K562 (cell line): ENCODE data around the gene CCDC88C. TPM values are rescaled to one million over a fixed set of nuclear protein-coding genes. Genes with fewer than 3 reads are reported as not detected.

Experiments
- ATAC-seq: fragments of 200-7000 bp; cut with Tn5 transposase; 3 replicates; pipeline ENCODE4 v1.9.1; 2020; ENCODE audit warnings: moderate library complexity
- BruUV-seq: library from RNA; stranded (reverse); fragments of 400-500 nt; replicated peaks from 2 replicates; lab custom pipeline; 2021; lab: Mats Ljungman, UMichigan
- CTCF ChIA-PET: fragments of 300-600 bp; formaldehyde crosslinking; extraction: SDS; loops from one replicate; lab custom pipeline; 2021; ENCODE audit warnings: low intra/inter-chr PET ratio; lab: Yijun Ruan, JAX
- POLR2A ChIA-PET: fragments of 300-600, 350-650 bp; sonication (Branson Sonifier 250); formaldehyde crosslinking; extraction: SDS; loops from one replicate; lab custom pipeline; 2021; ENCODE audit warnings: antibody characterized with exemption, inconsistent platforms; lab: Yijun Ruan, JAX
- DNase-seq, 4 experiments: peaks; one replicate each; pipeline versions ENCODE4 v3.0.0 to v3.0.0-alpha.2; 2011 to 2018; ENCODE audit warnings: low spot score in 3 of 4, mixed read lengths in 3 of 4; ENCODE audit errors: extremely low read depth in 1 of 4
- FAIRE-seq: peaks from 2 replicates; lab custom pipeline; 2011; peaks lifted over from hg19 to GRCh38; lab: Jason Lieb, UNC
- H2AFZ ChIP-seq: 2 replicates; pipeline ENCODE4 v1.6.0; 2011; ENCODE audit warnings: low read depth, low read length, control low read depth, inconsistent platforms
- H3K27ac ChIP-seq: fragments of 200-600 bp; 3 replicates; pipeline ENCODE4 v1.8.0; 2011; ENCODE audit warnings: low read depth, mild to moderate bottlenecking, control low read depth, inconsistent platforms, low read length, moderate library complexity, mixed read lengths; ENCODE audit errors: extremely low read depth
- H3K27me3 ChIP-seq, 2 experiments: fragments of 300-600 bp in 1 of 2; 2 replicates in 1 of 2; 3 replicates in 1 of 2; pipeline versions ENCODE4 v1.6.0 to v1.8.0; 2011; ENCODE audit warnings: inconsistent platforms in 2 of 2, low read length in 2 of 2, mild to moderate bottlenecking in 1 of 2, mixed read lengths in 1 of 2, moderate library complexity in 1 of 2; ENCODE audit not compliant: control insufficient read depth in 2 of 2, insufficient read depth in 2 of 2
- H3K36me3 ChIP-seq: fragments of 300-600 bp; 3 replicates; pipeline ENCODE4 v1.8.0; 2011; ENCODE audit warnings: mild to moderate bottlenecking, low read length, inconsistent platforms; ENCODE audit not compliant: control insufficient read depth, insufficient read depth
- H3K4me1 ChIP-seq, 2 experiments: fragments of 200-600 bp in 1 of 2; replicated peaks in 1 of 2; 2 replicates in 1 of 2; 3 replicates in 1 of 2; pipeline versions ENCODE4 v1.5.1 to v1.8.0; 2011; ENCODE audit warnings: inconsistent platforms in 2 of 2, low read length in 2 of 2, mild to moderate bottlenecking in 1 of 2, mixed read lengths in 1 of 2, moderate library complexity in 1 of 2; ENCODE audit not compliant: control insufficient read depth in 2 of 2, insufficient read depth in 2 of 2
- H3K4me2 ChIP-seq: 2 replicates; pipeline ENCODE4 v1.6.1; 2011; ENCODE audit warnings: low read length, control low read depth, inconsistent platforms, mixed read lengths; ENCODE audit not compliant: insufficient read depth
- H3K4me3 ChIP-seq: fragments of 200-600 bp; sonication (generic), shearing (Covaris generic); 2 replicates; pipeline ENCODE4 v1.5.1; 2016; ENCODE audit warnings: control low read depth, inconsistent platforms
- H3K79me2 ChIP-seq: fragments of 200-600 bp; 3 replicates; pipeline ENCODE4 v1.8.0; 2011; ENCODE audit warnings: low read length, inconsistent platforms; ENCODE audit not compliant: control insufficient read depth, insufficient read depth
- H3K9ac ChIP-seq, 2 experiments: 2 replicates each; pipeline versions ENCODE4 v1.6.0 to v1.6.1; 2011; ENCODE audit warnings: low read depth in 2 of 2, low read length in 2 of 2, control low read depth in 1 of 2, inconsistent platforms in 1 of 2, mild to moderate bottlenecking in 1 of 2, mixed read lengths in 1 of 2; ENCODE audit not compliant: insufficient read depth in 1 of 2
- H3K9me1 ChIP-seq: one replicate; pipeline ENCODE4 v1.6.0; 2011; ENCODE audit warnings: inconsistent platforms, mild to moderate bottlenecking, low read length, moderate library complexity; ENCODE audit not compliant: control insufficient read depth, insufficient read depth
- H3K9me3 ChIP-seq: replicated peaks from 2 replicates; pipeline ENCODE4 v1.5.1; 2011; ENCODE audit warnings: low read depth, low read length, inconsistent platforms; ENCODE audit not compliant: control insufficient read depth, insufficient read depth
- H4K20me1 ChIP-seq: replicated peaks from 2 replicates; pipeline ENCODE4 v1.6.1; 2011; ENCODE audit warnings: low read length, inconsistent platforms, mixed read lengths; ENCODE audit not compliant: control insufficient read depth, insufficient read depth
- CBFA2T2 ChIP-seq: fragments of 450-650 bp; conservative IDR thresholded peaks from 2 replicates; pipeline ENCODE4 v1.6.1; 2017; ENCODE audit warnings: mild to moderate bottlenecking
- CHD4 ChIP-seq: fragments of 200-600 bp; sonication (generic); IDR thresholded peaks from 3 replicates; pipeline ENCODE4 v1.6.1; 2012; ENCODE audit warnings: low read depth, mild to moderate bottlenecking, mixed read lengths, low read length, inconsistent platforms; ENCODE audit not compliant: insufficient read depth, insufficient replicate concordance, poor library complexity, severe bottlenecking
- GTF2F1 ChIP-seq: IDR thresholded peaks from 2 replicates; pipeline ENCODE4 v1.6.1; 2011; ENCODE audit warnings: low read depth, low read length, improper control_type of control experiment
- HDAC8 ChIP-seq: fragments of 450-650 bp; IDR thresholded peaks from 2 replicates; pipeline ENCODE4 v1.6.1; 2016; ENCODE audit warnings: mild to moderate bottlenecking, missing genetic modification characterization, moderate library complexity, missing compliant biosample characterization
- JUNB ChIP-seq: fragments of 450-650 bp; formaldehyde crosslinking; conservative IDR thresholded peaks from 2 replicates; pipeline ENCODE4 v1.4.0; 2020; ENCODE audit warnings: mild to moderate bottlenecking
- NBN ChIP-seq: fragments of 450-650 bp; IDR thresholded peaks from 2 replicates; pipeline ENCODE4 v1.6.1; 2016; ENCODE audit warnings: low read depth, mild to moderate bottlenecking
- NR2F6 ChIP-seq: fragments of 450-650 bp; formaldehyde crosslinking; IDR thresholded peaks from 2 replicates; pipeline ENCODE4 v1.4.0; 2020; ENCODE audit warnings: mild to moderate bottlenecking
- NUFIP1 ChIP-seq: fragments of 450-650 bp; IDR thresholded peaks from 2 replicates; pipeline ENCODE4 v1.6.1; 2018; ENCODE audit not compliant: partially characterized antibody
- PBX2 ChIP-seq, 2 experiments: IDR thresholded peaks in 1 of 2; conservative IDR thresholded peaks in 1 of 2; 2 replicates each; pipeline ENCODE4 v1.6.1; 2016; ENCODE audit warnings: low read depth in 2 of 2, mild to moderate bottlenecking in 1 of 2, missing compliant biosample characterization in 1 of 2, missing genetic modification characterization in 1 of 2, moderate library complexity in 1 of 2
- RFX1 ChIP-seq: fragments of 450-650 bp; IDR thresholded peaks from 2 replicates; pipeline ENCODE4 v1.6.1; 2016; ENCODE audit warnings: mild to moderate bottlenecking, moderate library complexity
- SMAD4 ChIP-seq: fragments of 250-450 bp; sonication (Bioruptor Pico); conservative IDR thresholded peaks from 2 replicates; pipeline ENCODE4 v1.8.0; 2021; ENCODE audit warnings: inconsistent platforms, mild to moderate bottlenecking, moderate library complexity
- TRIM24 ChIP-seq, 2 experiments: fragments of 450-650 bp; IDR thresholded peaks; 2 replicates each; pipeline ENCODE4 v1.6.1; 2016
- ZBTB34 ChIP-seq: fragments of 250-450 bp; sonication (Bioruptor Pico); IDR thresholded peaks from 2 replicates; pipeline ENCODE4 v1.8.0; 2021; ENCODE audit warnings: mild to moderate bottlenecking, moderate library complexity
- ZNF121 ChIP-seq: sonication (generic); formaldehyde crosslinking; conservative IDR thresholded peaks from 2 replicates; pipeline ENCODE4 v1.8.0; 2022; ENCODE audit warnings: missing genetic modification reagents
- ZNF184 ChIP-seq: sonication (generic); formaldehyde crosslinking; IDR thresholded peaks from 2 replicates; pipeline ENCODE4 v1.5.0; 2020; ENCODE audit warnings: missing genetic modification reagents
- ZNF224 ChIP-seq: sonication (generic); formaldehyde crosslinking; IDR thresholded peaks from 2 replicates; pipeline ENCODE4 v1.8.0; 2022; ENCODE audit warnings: mild to moderate bottlenecking, missing genetic modification reagents
- ZNF507 ChIP-seq: conservative IDR thresholded peaks from 2 replicates; pipeline ENCODE4 v1.6.1; 2017; ENCODE audit warnings: missing genetic modification characterization, missing compliant biosample characterization
- ZNF655 ChIP-seq: fragments of 250-450 bp; sonication (Bioruptor Pico); IDR thresholded peaks from 2 replicates; pipeline ENCODE4 v1.5.0; 2021
- WGBS: fragments of 100-300 bp; shearing (Covaris generic); methylation state at CpG from one replicate; pipeline ENCODE4 v1.1.6; 2016; ENCODE audit warnings: low coverage, mixed read lengths; ENCODE audit not compliant: insufficient coverage; ENCODE audit errors: missing lambda C conversion rate; 5-methylcytosine and 5-hydroxymethylcytosine counted together
- in situ Hi-C: fragments of 300-500 bp; cut with MboI; formaldehyde crosslinking; loops from 4 replicates; pipeline ENCODE4 v1.15.0; 2018; ENCODE audit warnings: inconsistent platforms, mixed read lengths
- intact Hi-C: fragments of 100-400 bp; cut with micrococcal nuclease; formaldehyde crosslinking; loops from 2 replicates; pipeline ENCODE4 v1.14.2; 2022
- polyA plus RNA-seq, 8 experiments: library from polyadenylated mRNA; depleted of rRNA in 4 of 8; stranded (reverse) in 5 of 8; unstranded in 3 of 8; fragments of >200 nt; fragmentation: Nextera tagmentation in 2 of 8; fragmentation: Illumina TruSeq in 1 of 8; extraction: Ambion mirVana in 2 of 8; extraction: Trizol in 1 of 8; gene quantifications; 2 replicates each; pipeline versions ENCODE4 v1.2.1 to v1.2.3, GENCODE V29; 2011 to 2014; ENCODE audit warnings: inconsistent platforms in 1 of 8, missing spikeins in 1 of 8
- total RNA-seq, 7 experiments: library from RNA; depleted of rRNA in 6 of 7; stranded (reverse); fragments of >200 nt in 6 of 7; fragmentation: Illumina TruSeq in 2 of 7; extraction: Trizol in 2 of 7; gene quantifications; 2 replicates each; pipeline versions ENCODE4 v1.2.1 to v1.2.3, GENCODE V29; 2011 to 2021; ENCODE audit warnings: low replicate concordance in 1 of 7

Gene CCDC88C
- total and polyA plus RNA-seq, 9 of the 15 experiments (the other 6 are each of a cell fraction or from before 2014, with no cell fraction given), result 0.62 to 22.5 (median 10.7) TPM

GRCh38 chr14:91267965-91268437, 149.6 kb downstream of the CCDC88C start:
- Histone ChIP-seq H4K20me1 (no peaks in the 10 kb centered on the region), H3K79me2 (peaks cover 28% of the 10 kb centered on the region), H3K9ac (peak overlapping the region in 1 of 2 experiments; percentile 34; a peak in 1 of 4 replicates), H3K9me1 (no peaks in the 10 kb centered on the region), H3K36me3 (peaks cover 8% of the 10 kb centered on the region; the same call in 1 of the 3 replicates), H3K27ac (peak overlapping the region; percentile 83), H2AFZ (peak overlapping the region; percentile 47), H3K4me3 (no peak overlapping the region), H3K27me3 (no peaks in the 10 kb centered on the region), H3K9me3 (no peaks in the 10 kb centered on the region), H3K4me1 (peaks cover 41 to 53% of the 10 kb centered on the region in 2 experiments), H3K4me2 (peak overlapping the region; percentile 70)
- in situ Hi-C loops, result no loop called here
- ChIA-PET POLR2A (interaction anchor here (0.6 to 1.5 kb wide), 4 partner anchors 11 to 181 kb away, joined by 3 to 4 read pairs (median 3); no protein-coding TSS in a partner anchor), CTCF (no interaction called here)
- 1% methylated on average over 7 of the region's 7 CpGs for WGBS
- no TSS peak for BruUV-seq
- ATAC-seq, result peak; percentile 61
- intact Hi-C loops, result loop anchor here (5.0 kb wide), 1 partner anchor 66 kb away; no protein-coding TSS in a partner anchor
- DNase-seq, result peak; percentile 51 to 87 (median 62)
- FAIRE-seq, result peak; percentile 98
- no peak for TF ChIP-seq RFX1
- no peak for TF ChIP-seq GTF2F1
- peak; percentile 9 to 75; a peak in 2 of 4 replicates for TF ChIP-seq TRIM24 (IDR thresholded peaks at IDR 0.05)
- peak; percentile 79 for TF ChIP-seq NUFIP1
- no peak for TF ChIP-seq ZNF184 (CRISPR knock-in tag)
- 0 out of 2 replicates have a peak, but pooled peaks have one; percentile 48 for TF ChIP-seq NBN
- TF ChIP-seq CBFA2T2, result peak; percentile 89
- no peak for TF ChIP-seq ZNF655 (CRISPR knock-in tag)
- TF ChIP-seq ZBTB34 (CRISPR knock-in tag), result peak; percentile 90
- TF ChIP-seq PBX2 (CRISPR knock-in tag; IDR thresholded peaks at IDR 0.05; ENCODE audit: low read depth), result no peak
- peak; percentile 55 for TF ChIP-seq PBX2 (tag; conservative IDR thresholded peaks at IDR 0.05; ENCODE audit: low read depth)
- TF ChIP-seq NR2F6 (CRISPR knock-in tag), result peak; percentile 83; the same call in 1 of the 2 replicates
- 0 out of 2 replicates have a peak, but pooled peaks have one; percentile 33 for TF ChIP-seq ZNF507 (tag)
- peak; percentile 96 for TF ChIP-seq HDAC8 (tag)
- no peak for TF ChIP-seq CHD4
- TF ChIP-seq JUNB, result 0 out of 2 replicates have a peak, but pooled peaks have one; percentile 30
- TF ChIP-seq ZNF121 (CRISPR knock-in tag), result no peak
- TF ChIP-seq ZNF224 (CRISPR knock-in tag), result no peak
- peak; percentile 98 for TF ChIP-seq SMAD4
